NCI-H82 treated with DMSO at 0.1 percent for 48 hours (cell line): ENCODE measurements around the gene RPS5.
"Not testable (repeated sequence)": the region's sequence is repeated elsewhere in the genome, so short reads cannot be mapped to it uniquely, and the experiment has no call there.

ENCODE experiments used
- DNase-seq: peaks from one replicate; lab custom pipeline; 2025; ENCODE audit not compliant: unreplicated experiment; lab: John Stamatoyannopoulos, UW

RPS5 gene

GRCh38 chr19:58403920-58404478 is 16.9 kb downstream of the RPS5 start:
- DNase-seq: peak; percentile 18

- no peak for DNase-seq
Measured at GRCh38 chr19:58406818-58407657, 20.0 kb downstream of the RPS5 start.

- DNase-seq: no peak
Measured at GRCh38 chr19:58407658-58408151, 20.6 kb downstream of the RPS5 start.

GRCh38 chr19:58408152-58409009 is 21.3 kb downstream of the RPS5 start, which contains the start of gene ZNF584:
ZNF584 (plus strand) TSS chr19:58408649; CDS start chr19:58409148, 499 bp downstream.
- peak; percentile 92 for DNase-seq

- no peak for DNase-seq
Measured at GRCh38 chr19:58409010-58409790, 22.1 kb downstream of the RPS5 start.

- DNase-seq: no peak
Measured at GRCh38 chr19:58416604-58417003, 29.5 kb downstream of the RPS5 start.

GRCh38 chr19:58417071-58417470 is 30.0 kb downstream of the RPS5 start:
- no peak for DNase-seq

- DNase-seq: no peak
Measured at GRCh38 chr19:58428617-58429016, 41.5 kb downstream of the RPS5 start.

- DNase-seq: no peak
Measured at GRCh38 chr19:58429745-58430144, 42.7 kb downstream of the RPS5 start.

GRCh38 chr19:58434217-58434616 is 47.1 kb downstream of the RPS5 start:
- no peak for DNase-seq

- DNase-seq: peak; percentile 65
Measured at GRCh38 chr19:58439576-58440554, 52.8 kb downstream of the RPS5 start, which contains the start of gene ZNF132. ZNF132 (minus strand) TSS chr19:58440153; CDS start chr19:58439821, 332 bp downstream.

GRCh38 chr19:58440556-58440955 is 53.5 kb downstream of the RPS5 start:
- DNase-seq: no peak

- not testable (repeated sequence) for DNase-seq
Measured at GRCh38 chr19:58442986-58443385, 55.9 kb downstream of the RPS5 start.
